HepG2 (cell line): ENCODE results near the gene DQX1. TPM values are rescaled to one million over a fixed set of nuclear protein-coding genes. Genes with fewer than 3 reads are reported as not detected.

ENCODE experiments used
- HOXA3 ChIP-seq: sonication (generic); formaldehyde crosslinking; IDR thresholded peaks from 2 replicates; pipeline ENCODE4 v1.5.0; 2020; ENCODE audit warnings: missing genetic modification reagents
- MNT ChIP-seq: fragments of 450-650 bp; IDR thresholded peaks from 2 replicates; pipeline ENCODE4 v1.6.1; 2016
- MYPOP ChIP-seq: sonication (generic); formaldehyde crosslinking; IDR thresholded peaks from 2 replicates; pipeline ENCODE4 v1.8.1; 2023; ENCODE audit warnings: mild to moderate bottlenecking, moderate library complexity, missing genetic modification reagents
- NKX3-1 ChIP-seq: sonication (generic); formaldehyde crosslinking; IDR thresholded peaks from 2 replicates; pipeline ENCODE4 v1.5.0; 2020; ENCODE audit warnings: missing genetic modification reagents
- NR2F1 ChIP-seq, 2 experiments: fragments of 450-650 bp in 1 of 2; formaldehyde crosslinking in 1 of 2; IDR thresholded peaks; 2 replicates each; pipeline versions ENCODE4 v1.5.0 to v1.6.1; 2016 to 2020; ENCODE audit warnings: mild to moderate bottlenecking in 1 of 2, missing compliant biosample characterization in 1 of 2, missing genetic modification reagents in 1 of 2, moderate library complexity in 1 of 2
- RBM39 ChIP-seq: fragments of 200-400 bp; formaldehyde crosslinking; IDR thresholded peaks from one replicate; pipeline ENCODE4 v1.6.1; 2018; ENCODE audit warnings: antibody characterized with exemption, mild to moderate bottlenecking, low read depth, low read length; ENCODE audit not compliant: poor library complexity, severe bottlenecking
- RFXAP ChIP-seq: sonication (generic); formaldehyde crosslinking; IDR thresholded peaks from 2 replicates; pipeline ENCODE4 v1.4.0; 2020; ENCODE audit warnings: missing genetic modification reagents, borderline replicate concordance
- SMYD3 ChIP-seq: sonication (generic); formaldehyde crosslinking; IDR thresholded peaks from 2 replicates; pipeline ENCODE4 v1.8.1; 2023; ENCODE audit warnings: mild to moderate bottlenecking, missing genetic modification reagents
- SNAPC5 ChIP-seq: sonication (generic); formaldehyde crosslinking; IDR thresholded peaks from 2 replicates; pipeline ENCODE4 v1.8.1; 2023; ENCODE audit warnings: mild to moderate bottlenecking, missing genetic modification reagents, borderline replicate concordance
- STAG1 ChIP-seq: sonication (generic); formaldehyde crosslinking; IDR thresholded peaks from 2 replicates; pipeline ENCODE4 v1.4.0; 2020; ENCODE audit warnings: missing genetic modification reagents
- TFDP1 ChIP-seq: IDR thresholded peaks from 2 replicates; pipeline ENCODE4 v1.6.1; 2016; ENCODE audit warnings: missing compliant biosample characterization, missing genetic modification reagents, borderline replicate concordance
- ZBTB20 ChIP-seq: sonication (generic); formaldehyde crosslinking; IDR thresholded peaks from 2 replicates; pipeline ENCODE4 v1.8.1; 2023; ENCODE audit warnings: missing genetic modification reagents, low read depth, mild to moderate bottlenecking, borderline replicate concordance
- ZNF160 ChIP-seq: sonication (generic); formaldehyde crosslinking; IDR thresholded peaks from 2 replicates; pipeline ENCODE4 v1.8.0; 2022; ENCODE audit warnings: mild to moderate bottlenecking, inconsistent platforms, missing genetic modification reagents
- ZNF263 ChIP-seq: sonication (generic); formaldehyde crosslinking; IDR thresholded peaks from 2 replicates; pipeline ENCODE4 v1.4.0; 2020; ENCODE audit warnings: missing genetic modification reagents
- ZNF510 ChIP-seq: sonication (generic); formaldehyde crosslinking; IDR thresholded peaks from 2 replicates; pipeline ENCODE4 v1.4.0; 2020; ENCODE audit warnings: low read depth, mild to moderate bottlenecking, missing genetic modification reagents
- ZNF543 ChIP-seq: sonication (generic); formaldehyde crosslinking; IDR thresholded peaks from 2 replicates; pipeline ENCODE4 v1.4.0; 2020; ENCODE audit warnings: mild to moderate bottlenecking, missing genetic modification reagents
- ZNF547 ChIP-seq: sonication (generic); formaldehyde crosslinking; IDR thresholded peaks from 2 replicates; pipeline ENCODE4 v1.5.1; 2020; ENCODE audit warnings: mild to moderate bottlenecking, missing genetic modification reagents
- ZNF615 ChIP-seq: sonication (generic); formaldehyde crosslinking; IDR thresholded peaks from 2 replicates; pipeline ENCODE4 v1.5.0; 2020; ENCODE audit warnings: mild to moderate bottlenecking, missing genetic modification reagents, borderline replicate concordance
- ZNF746 ChIP-seq: sonication (generic); formaldehyde crosslinking; IDR thresholded peaks from 2 replicates; pipeline ENCODE4 v1.8.0; 2022; ENCODE audit warnings: mild to moderate bottlenecking, missing genetic modification reagents
- ZNF761 ChIP-seq: sonication (generic); formaldehyde crosslinking; conservative IDR thresholded peaks from 2 replicates; pipeline ENCODE4 v1.4.0; 2020; ENCODE audit warnings: mild to moderate bottlenecking, missing genetic modification reagents
- ZNF766 ChIP-seq: sonication (generic); formaldehyde crosslinking; IDR thresholded peaks from 2 replicates; pipeline ENCODE4 v1.5.0; 2020; ENCODE audit warnings: missing genetic modification reagents, borderline replicate concordance
- ZNF782 ChIP-seq: sonication (generic); formaldehyde crosslinking; IDR thresholded peaks from 2 replicates; pipeline ENCODE4 v1.4.0; 2020; ENCODE audit warnings: missing genetic modification reagents, mild to moderate bottlenecking, borderline replicate concordance
- ZNF883 ChIP-seq: sonication (generic); formaldehyde crosslinking; IDR thresholded peaks from 2 replicates; pipeline ENCODE4 v1.5.1; 2020; ENCODE audit warnings: mild to moderate bottlenecking, missing genetic modification reagents; ENCODE audit errors: not compliant biosample characterization
- polyA plus RNA-seq, 8 experiments: library from polyadenylated mRNA; depleted of rRNA in 3 of 8; stranded (reverse) in 7 of 8; unstranded in 1 of 8; fragments of >200 nt; fragmentation: Illumina TruSeq in 4 of 8; extraction: Trizol in 4 of 8; gene quantifications; 2 replicates each; pipeline versions ENCODE4 v1.2.1 to v1.2.3, GENCODE V29; 2011 to 2016; ENCODE audit warnings: low read depth in 4 of 8, missing spikeins in 1 of 8, mixed read lengths in 1 of 8; ENCODE audit not compliant: insufficient read depth in 1 of 8
- total RNA-seq, 5 experiments: library from RNA; depleted of rRNA; stranded (reverse); fragments of >200 nt; fragmentation: Illumina TruSeq; extraction: Trizol; gene quantifications; 2 replicates each; pipeline ENCODE4 v1.2.3, GENCODE V29; 2016; ENCODE audit warnings: low read depth in 1 of 5

Gene DQX1
- total and polyA plus RNA-seq, 2 of the 13 experiments (the other 11 are each of a cell fraction or from before 2014, with no cell fraction given): 27.6 to 89.8 TPM

GRCh38 chr2:74488643-74489481, 37.2 kb downstream of the DQX1 start (continued):
- TF ChIP-seq ZNF761 (CRISPR knock-in tag) (no peak), NKX3-1 (CRISPR knock-in tag) (no peak), ZBTB20 (0 out of 2 replicates have a peak, but pooled peaks have one; percentile 27), ZNF543 (CRISPR knock-in tag) (no peak), HOXA3 (peak; percentile 69), MYPOP (CRISPR knock-in tag) (0 out of 2 replicates have a peak, but pooled peaks have one; percentile 11), ZNF263 (CRISPR knock-in tag) (peak; percentile 96), SMYD3 (CRISPR knock-in tag) (peak; percentile 68; the same call in 1 of the 2 replicates), STAG1 (no peak), MNT (no peak), SNAPC5 (CRISPR knock-in tag) (no peak), ZNF782 (CRISPR knock-in tag) (peak; percentile 60; the same call in 1 of the 2 replicates), ZNF160 (CRISPR knock-in tag) (peak; percentile 13; the same call in 1 of the 2 replicates), ZNF766 (CRISPR knock-in tag) (no peak; the same call in 1 of the 2 replicates), ZNF883 (peak; percentile 51), NR2F1 (CRISPR knock-in tag; IDR thresholded peaks at IDR 0.05) (peak; percentile 37 to 48), ZNF746 (CRISPR knock-in tag) (peak; percentile 67; the same call in 1 of the 2 replicates), ZNF510 (CRISPR knock-in tag) (no peak), TFDP1 (CRISPR knock-in tag) (no peak; the same call in 1 of the 2 replicates), ZNF615 (CRISPR knock-in tag) (no peak), RBM39 (no peak), ZNF547 (peak; percentile 64), RFXAP (CRISPR knock-in tag) (peak; percentile 35; the same call in 1 of the 2 replicates)
